Measurements from ENCODE around the gene OSBPL10. TPM values are rescaled to one million over a fixed set of nuclear protein-coding genes. Genes with fewer than 3 reads are reported as not detected.

The OSBPL10 gene
- total RNA-seq, 1 donor from 2014 or later, result 27.8 TPM

GRCh38 chr3:31668242-31668641 is 312.8 kb downstream of the OSBPL10 start:
- Mint-ChIP-seq H3K36me3 (no peaks in the 10 kb centered on the region), H3K4me1 (peaks cover 4% of the 10 kb centered on the region), H3K27me3 (ENCODE audit: low read depth) (no peaks in the 10 kb centered on the region), H3K27ac (no peak overlapping the region), H3K9me3 (no peaks in the 10 kb centered on the region), H3K4me3 (no peak overlapping the region)
- no peak for DNase-seq (ENCODE audit: low spot score in 2 of 2, unreplicated experiment in 2 of 2)
- no peak for TF ChIP-seq CTCF (IDR thresholded peaks at IDR 0.05; ENCODE audit: unreplicated experiment)

GRCh38 chr3:31667582-31667981 is 313.5 kb downstream of the OSBPL10 start:
- no peaks in the 10 kb centered on the region for H3K27me3 Mint-ChIP-seq (ENCODE audit: low read depth)
- H3K4me1 Mint-ChIP-seq, result peaks cover 4% of the 10 kb centered on the region
- H3K4me3 Mint-ChIP-seq, result no peak overlapping the region
- TF ChIP-seq CTCF (IDR thresholded peaks at IDR 0.05; ENCODE audit: unreplicated experiment), result no peak
- no peak for DNase-seq (ENCODE audit: low spot score in 2 of 2, unreplicated experiment in 2 of 2)
- no peaks in the 10 kb centered on the region for H3K36me3 Mint-ChIP-seq
- no peak overlapping the region for H3K27ac Mint-ChIP-seq
- no peaks in the 10 kb centered on the region for H3K9me3 Mint-ChIP-seq

- no peak overlapping the region for H3K4me3 Mint-ChIP-seq
- no peaks in the 10 kb centered on the region for H3K27me3 Mint-ChIP-seq (ENCODE audit: low read depth)
- H3K36me3 Mint-ChIP-seq, result peaks cover 10% of the 10 kb centered on the region
- H3K9me3 Mint-ChIP-seq, result peaks cover 3% of the 10 kb centered on the region
- no peak for DNase-seq (ENCODE audit: low spot score in 2 of 2, unreplicated experiment in 2 of 2)
- no peak for TF ChIP-seq CTCF (IDR thresholded peaks at IDR 0.05; ENCODE audit: unreplicated experiment)
- H3K4me1 Mint-ChIP-seq, result peaks cover 4% of the 10 kb centered on the region
- no peak overlapping the region for H3K27ac Mint-ChIP-seq
These were observed 317.0 kb downstream of the OSBPL10 start for GRCh38 chr3:31664031-31664430.

- peaks cover 4% of the 10 kb centered on the region for H3K4me1 Mint-ChIP-seq
- no peak overlapping the region for H3K4me3 Mint-ChIP-seq
- TF ChIP-seq CTCF (IDR thresholded peaks at IDR 0.05; ENCODE audit: unreplicated experiment), result no peak
- no peak for DNase-seq (ENCODE audit: low spot score in 2 of 2, unreplicated experiment in 2 of 2)
- H3K9me3 Mint-ChIP-seq, result peaks cover 21% of the 10 kb centered on the region
- H3K27ac Mint-ChIP-seq, result no peak overlapping the region
- H3K27me3 Mint-ChIP-seq (ENCODE audit: low read depth), result no peaks in the 10 kb centered on the region
- peaks cover 26% of the 10 kb centered on the region for H3K36me3 Mint-ChIP-seq
These were observed 318.9 kb downstream of the OSBPL10 start for GRCh38 chr3:31661993-31662670.

GRCh38 chr3:31661286-31661685 is 319.8 kb downstream of the OSBPL10 start:
- peaks cover 33% of the 10 kb centered on the region for H3K36me3 Mint-ChIP-seq
- H3K4me1 Mint-ChIP-seq, result peaks cover 4% of the 10 kb centered on the region
- TF ChIP-seq CTCF (IDR thresholded peaks at IDR 0.05; ENCODE audit: unreplicated experiment), result no peak
- no peak overlapping the region for H3K4me3 Mint-ChIP-seq
- H3K27ac Mint-ChIP-seq, result peak overlapping the region; percentile 43
- DNase-seq (ENCODE audit: low spot score in 2 of 2, unreplicated experiment in 2 of 2), result no peak
- no peaks in the 10 kb centered on the region for H3K27me3 Mint-ChIP-seq (ENCODE audit: low read depth)
- H3K9me3 Mint-ChIP-seq, result peaks cover 29% of the 10 kb centered on the region

Data from mesothelial cell of epicardium (in vitro differentiated cells).